ENCODE data around the gene CCDC126. TPM values are rescaled to one million over a fixed set of nuclear protein-coding genes. Genes with fewer than 3 reads are reported as not detected.

Gene CCDC126
- total and polyA plus RNA-seq, 2 experiments from 2014 or later, result 5.7 to 6.6 TPM

DNA sequence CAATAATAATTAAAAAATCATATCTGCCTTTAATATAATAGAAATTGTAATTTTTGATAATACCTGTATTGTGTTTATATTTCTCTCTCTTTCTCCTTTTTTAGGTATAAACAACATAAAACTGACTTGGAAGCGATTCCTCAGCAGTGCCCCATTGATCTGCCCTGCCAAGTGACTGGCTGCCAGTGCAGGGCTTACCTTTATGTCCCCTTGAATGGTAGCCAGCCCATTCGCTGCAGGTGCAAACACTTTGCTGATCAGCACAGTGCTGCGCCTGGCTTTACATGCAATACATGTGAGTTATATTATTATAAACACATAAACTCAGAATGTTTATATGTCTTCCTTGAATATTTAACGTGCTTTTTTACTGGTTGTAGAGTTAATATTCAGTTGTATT, 92.0 kb downstream of the CCDC126 start:
- peaks cover 3% of the 10 kb centered on the region; the same call in 2 of the 3 replicates for H3K4me1 Mint-ChIP-seq
- Histone ChIP-seq H3K4me3 (no peak overlapping the region), H3K79me2 (replicated peaks; ENCODE audit: insufficient read depth) (peaks cover 50% of the 10 kb centered on the region), H3K27ac (ENCODE audit: low read depth) (no peak overlapping the region), H2AFZ (no peak overlapping the region), H3K4me2 (no peak overlapping the region), H3K27me3 (ENCODE audit: insufficient read depth) (no peaks in the 10 kb centered on the region), H4K20me1 (replicated peaks; ENCODE audit: insufficient read depth) (peaks cover 16% of the 10 kb centered on the region; the same call in 1 of the 2 replicates), H3K9me2 (ENCODE audit: insufficient read depth) (no peaks in the 10 kb centered on the region), H3F3A (replicated peaks; ENCODE audit: low read depth) (no peaks in the 10 kb centered on the region), H3K4me1 (ENCODE audit: insufficient read depth) (no peaks in the 10 kb centered on the region), H3K36me3 (ENCODE audit: insufficient read depth) (peaks cover 29% of the 10 kb centered on the region)
- H3K4me3 Mint-ChIP-seq, result no peak overlapping the region
- peaks cover 82% of the 10 kb centered on the region for H3K36me3 Mint-ChIP-seq (ENCODE audit: low read depth)
- DNase-seq (ENCODE audit: low spot score) (no peak), ATAC-seq (no peak)
- H3K9me3 Mint-ChIP-seq, result no peaks in the 10 kb centered on the region
- TF ChIP-seq STAT1 (IDR thresholded peaks at IDR 0.05; ENCODE audit: unreplicated experiment) (no peak), NANOG (IDR thresholded peaks at IDR 0.05; ENCODE audit: borderline replicate concordance) (no peak), ZNF114 (CRISPR knock-in tag; IDR thresholded peaks at IDR 0.05) (no peak), ETS1 (IDR thresholded peaks at IDR 0.05) (no peak), CREB1 (CRISPR knock-in tag; IDR thresholded peaks at IDR 0.05; ENCODE audit: low read depth) (no peak), EZH2 (IDR thresholded peaks at IDR 0.05; ENCODE audit: low read depth, unreplicated experiment) (no peak), POLR2AphosphoS5 (IDR thresholded peaks at IDR 0.05; ENCODE audit: low read depth) (no peak), ZNF331 (CRISPR knock-in tag; IDR thresholded peaks at IDR 0.05; ENCODE audit: low read depth) (no peak), CTCF (conservative IDR thresholded peaks at IDR 0.05; ENCODE audit: low read depth in 2 of 2) (no peak), JUNB (IDR thresholded peaks at IDR 0.05; ENCODE audit: unreplicated experiment) (no peak), EZH2phosphoT487 (IDR thresholded peaks at IDR 0.05; ENCODE audit: unreplicated experiment) (no peak)
- TF ChIP-seq, protein P1, sequence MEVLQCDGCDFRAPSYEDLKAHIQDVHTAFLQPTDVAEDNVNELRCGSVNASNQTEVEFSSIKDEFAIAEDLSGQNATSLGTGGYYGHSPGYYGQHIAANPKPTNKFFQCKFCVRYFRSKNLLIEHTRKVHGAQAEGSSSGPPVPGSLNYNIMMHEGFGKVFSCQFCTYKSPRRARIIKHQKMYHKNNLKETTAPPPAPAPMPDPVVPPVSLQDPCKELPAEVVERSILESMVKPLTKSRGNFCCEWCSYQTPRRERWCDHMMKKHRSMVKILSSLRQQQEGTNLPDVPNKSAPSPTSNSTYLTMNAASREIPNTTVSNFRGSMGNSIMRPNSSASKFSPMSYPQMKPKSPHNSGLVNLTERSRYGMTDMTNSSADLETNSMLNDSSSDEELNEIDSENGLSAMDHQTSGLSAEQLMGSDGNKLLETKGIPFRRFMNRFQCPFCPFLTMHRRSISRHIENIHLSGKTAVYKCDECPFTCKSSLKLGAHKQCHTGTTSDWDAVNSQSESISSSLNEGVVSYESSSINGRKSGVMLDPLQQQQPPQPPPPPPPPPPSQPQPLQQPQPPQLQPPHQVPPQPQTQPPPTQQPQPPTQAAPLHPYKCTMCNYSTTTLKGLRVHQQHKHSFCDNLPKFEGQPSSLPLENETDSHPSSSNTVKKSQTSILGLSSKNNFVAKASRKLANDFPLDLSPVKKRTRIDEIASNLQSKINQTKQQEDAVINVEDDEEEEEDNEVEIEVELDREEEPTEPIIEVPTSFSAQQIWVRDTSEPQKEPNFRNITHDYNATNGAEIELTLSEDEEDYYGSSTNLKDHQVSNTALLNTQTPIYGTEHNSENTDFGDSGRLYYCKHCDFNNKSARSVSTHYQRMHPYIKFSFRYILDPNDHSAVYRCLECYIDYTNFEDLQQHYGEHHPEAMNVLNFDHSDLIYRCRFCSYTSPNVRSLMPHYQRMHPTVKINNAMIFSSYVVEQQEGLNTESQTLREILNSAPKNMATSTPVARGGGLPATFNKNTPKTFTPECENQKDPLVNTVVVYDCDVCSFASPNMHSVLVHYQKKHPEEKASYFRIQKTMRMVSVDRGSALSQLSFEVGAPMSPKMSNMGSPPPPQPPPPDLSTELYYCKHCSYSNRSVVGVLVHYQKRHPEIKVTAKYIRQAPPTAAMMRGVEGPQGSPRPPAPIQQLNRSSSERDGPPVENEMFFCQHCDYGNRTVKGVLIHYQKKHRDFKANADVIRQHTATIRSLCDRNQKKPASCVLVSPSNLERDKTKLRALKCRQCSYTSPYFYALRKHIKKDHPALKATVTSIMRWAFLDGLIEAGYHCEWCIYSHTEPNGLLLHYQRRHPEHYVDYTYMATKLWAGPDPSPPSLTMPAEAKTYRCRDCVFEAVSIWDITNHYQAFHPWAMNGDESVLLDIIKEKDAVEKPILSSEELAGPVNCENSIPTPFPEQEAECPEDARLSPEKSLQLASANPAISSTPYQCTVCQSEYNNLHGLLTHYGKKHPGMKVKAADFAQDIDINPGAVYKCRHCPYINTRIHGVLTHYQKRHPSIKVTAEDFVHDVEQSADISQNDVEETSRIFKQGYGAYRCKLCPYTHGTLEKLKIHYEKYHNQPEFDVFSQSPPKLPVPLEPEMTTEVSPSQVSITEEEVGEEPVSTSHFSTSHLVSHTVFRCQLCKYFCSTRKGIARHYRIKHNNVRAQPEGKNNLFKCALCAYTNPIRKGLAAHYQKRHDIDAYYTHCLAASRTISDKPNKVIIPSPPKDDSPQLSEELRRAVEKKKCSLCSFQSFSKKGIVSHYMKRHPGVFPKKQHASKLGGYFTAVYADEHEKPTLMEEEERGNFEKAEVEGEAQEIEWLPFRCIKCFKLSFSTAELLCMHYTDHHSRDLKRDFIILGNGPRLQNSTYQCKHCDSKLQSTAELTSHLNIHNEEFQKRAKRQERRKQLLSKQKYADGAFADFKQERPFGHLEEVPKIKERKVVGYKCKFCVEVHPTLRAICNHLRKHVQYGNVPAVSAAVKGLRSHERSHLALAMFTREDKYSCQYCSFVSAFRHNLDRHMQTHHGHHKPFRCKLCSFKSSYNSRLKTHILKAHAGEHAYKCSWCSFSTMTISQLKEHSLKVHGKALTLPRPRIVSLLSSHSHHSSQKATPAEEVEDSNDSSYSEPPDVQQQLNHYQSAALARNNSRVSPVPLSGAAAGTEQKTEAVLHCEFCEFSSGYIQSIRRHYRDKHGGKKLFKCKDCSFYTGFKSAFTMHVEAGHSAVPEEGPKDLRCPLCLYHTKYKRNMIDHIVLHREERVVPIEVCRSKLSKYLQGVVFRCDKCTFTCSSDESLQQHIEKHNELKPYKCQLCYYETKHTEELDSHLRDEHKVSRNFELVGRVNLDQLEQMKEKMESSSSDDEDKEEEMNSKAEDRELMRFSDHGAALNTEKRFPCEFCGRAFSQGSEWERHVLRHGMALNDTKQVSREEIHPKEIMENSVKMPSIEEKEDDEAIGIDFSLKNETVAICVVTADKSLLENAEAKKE (CRISPR knock-in tag; IDR thresholded peaks at IDR 0.05), result no peak
- TF ChIP-seq, protein P2, sequence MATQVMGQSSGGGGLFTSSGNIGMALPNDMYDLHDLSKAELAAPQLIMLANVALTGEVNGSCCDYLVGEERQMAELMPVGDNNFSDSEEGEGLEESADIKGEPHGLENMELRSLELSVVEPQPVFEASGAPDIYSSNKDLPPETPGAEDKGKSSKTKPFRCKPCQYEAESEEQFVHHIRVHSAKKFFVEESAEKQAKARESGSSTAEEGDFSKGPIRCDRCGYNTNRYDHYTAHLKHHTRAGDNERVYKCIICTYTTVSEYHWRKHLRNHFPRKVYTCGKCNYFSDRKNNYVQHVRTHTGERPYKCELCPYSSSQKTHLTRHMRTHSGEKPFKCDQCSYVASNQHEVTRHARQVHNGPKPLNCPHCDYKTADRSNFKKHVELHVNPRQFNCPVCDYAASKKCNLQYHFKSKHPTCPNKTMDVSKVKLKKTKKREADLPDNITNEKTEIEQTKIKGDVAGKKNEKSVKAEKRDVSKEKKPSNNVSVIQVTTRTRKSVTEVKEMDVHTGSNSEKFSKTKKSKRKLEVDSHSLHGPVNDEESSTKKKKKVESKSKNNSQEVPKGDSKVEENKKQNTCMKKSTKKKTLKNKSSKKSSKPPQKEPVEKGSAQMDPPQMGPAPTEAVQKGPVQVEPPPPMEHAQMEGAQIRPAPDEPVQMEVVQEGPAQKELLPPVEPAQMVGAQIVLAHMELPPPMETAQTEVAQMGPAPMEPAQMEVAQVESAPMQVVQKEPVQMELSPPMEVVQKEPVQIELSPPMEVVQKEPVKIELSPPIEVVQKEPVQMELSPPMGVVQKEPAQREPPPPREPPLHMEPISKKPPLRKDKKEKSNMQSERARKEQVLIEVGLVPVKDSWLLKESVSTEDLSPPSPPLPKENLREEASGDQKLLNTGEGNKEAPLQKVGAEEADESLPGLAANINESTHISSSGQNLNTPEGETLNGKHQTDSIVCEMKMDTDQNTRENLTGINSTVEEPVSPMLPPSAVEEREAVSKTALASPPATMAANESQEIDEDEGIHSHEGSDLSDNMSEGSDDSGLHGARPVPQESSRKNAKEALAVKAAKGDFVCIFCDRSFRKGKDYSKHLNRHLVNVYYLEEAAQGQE (IDR thresholded peaks at IDR 0.05; ENCODE audit: unreplicated experiment), result no peak
- peaks cover 1% of the 10 kb centered on the region for H3K27me3 Mint-ChIP-seq (ENCODE audit: insufficient read depth, low read depth, poor library complexity)
- no peak overlapping the region for H3K27ac Mint-ChIP-seq
